NCI-H146 (cell line): ENCODE results near the gene SLIRP.
A peak's percentile ranks its signal among the peaks of the same experiment; 100 is the strongest.
"Not testable (repeated sequence)": the region's sequence is repeated elsewhere in the genome, so short reads cannot be mapped to it uniquely, and the experiment has no call there.

ENCODE experiments used
- DNase-seq: peaks from one replicate; lab custom pipeline; 2025; lab: John Stamatoyannopoulos, UW

The SLIRP gene

GRCh38 chr14:77707724-77708408, at the start of gene SLIRP, which contains the start of gene ALKBH1:
Gene SLIRP, plus strand, starts transcription at chr14:77708103. Its CDS starts 9 bp downstream, at chr14:77708112.
Gene ALKBH1, minus strand, starts transcription at chr14:77708023. Its CDS starts 19 bp downstream, at chr14:77708004.
- DNase-seq: peak; percentile 78

DNA sequence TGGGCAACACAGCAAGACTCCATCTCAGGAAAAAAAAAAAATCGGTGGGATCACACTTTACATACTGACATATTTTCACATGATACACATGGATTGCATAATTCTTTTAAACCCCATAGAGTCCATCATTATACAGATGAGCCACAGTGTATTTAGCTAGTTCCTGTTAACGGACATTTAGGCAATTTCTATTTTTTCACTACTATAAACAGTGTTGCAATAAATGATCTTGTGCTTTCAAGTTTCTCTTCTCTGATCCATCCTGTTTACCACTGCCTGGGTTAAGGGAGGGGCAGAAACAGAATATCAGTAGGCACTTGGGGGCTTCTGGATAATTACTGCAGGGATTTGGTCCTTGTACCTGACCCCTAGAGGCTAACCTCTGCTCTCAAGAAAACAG, 48.1 kb upstream of the SLIRP start:
- no peak for DNase-seq

- DNase-seq: peak; percentile 65
These were observed 47.1 kb upstream of the SLIRP start for GRCh38 chr14:77660754-77661153.

GRCh38 chr14:77661562-77661961, 46.3 kb upstream of the SLIRP start:
- not testable (repeated sequence) for DNase-seq

DNA sequence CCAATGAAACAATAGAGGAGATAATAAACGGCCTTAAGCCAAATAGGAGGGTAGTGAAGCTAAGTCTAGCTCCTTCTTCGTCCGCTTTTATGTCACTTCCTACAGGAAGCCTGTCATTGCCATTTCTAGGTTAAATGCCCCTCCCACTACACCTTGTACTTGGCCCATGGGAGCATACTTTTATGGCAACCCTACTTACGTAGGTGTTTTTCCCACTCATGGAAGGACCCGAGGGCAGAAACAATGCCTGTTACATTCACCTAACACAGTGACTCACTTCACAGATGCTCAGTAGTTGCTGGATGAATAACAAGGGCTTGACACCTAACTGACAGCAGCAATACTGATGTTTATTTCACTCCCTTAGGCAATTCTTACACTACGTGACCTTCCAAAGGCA, 44.6 kb upstream of the SLIRP start:
- DNase-seq: no peak

- DNase-seq: no peak
These were observed 40.6 kb upstream of the SLIRP start for GRCh38 chr14:77667331-77667730.

DNA sequence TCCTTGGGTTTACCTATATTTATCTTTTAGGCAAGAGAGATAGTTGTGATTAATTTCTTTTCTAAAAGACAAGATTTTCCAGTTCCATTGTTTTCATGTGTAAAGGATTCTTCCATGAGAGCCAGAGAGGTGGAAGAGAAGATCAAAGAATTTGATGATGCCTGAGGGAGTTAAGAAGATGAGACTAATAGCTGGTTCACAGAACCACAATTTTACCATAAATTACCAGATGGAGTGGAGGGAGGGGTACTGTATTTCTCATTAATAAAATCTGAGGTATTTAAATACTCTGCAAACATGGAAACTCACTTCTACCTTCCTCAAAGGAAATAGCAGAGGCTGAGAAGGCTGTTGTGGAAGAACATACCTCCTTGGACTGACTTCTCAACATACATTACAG, 34.7 kb upstream of the SLIRP start:
- no peak for DNase-seq

GRCh38 chr14:77674931-77675330, 33.0 kb upstream of the SLIRP start:
- DNase-seq: peak; percentile 26

GRCh38 chr14:77681196-77682157, 26.4 kb upstream of the SLIRP start:
- no peak for DNase-seq

- DNase-seq: no peak
These were observed 25.7 kb upstream of the SLIRP start for GRCh38 chr14:77682158-77682553.

DNA sequence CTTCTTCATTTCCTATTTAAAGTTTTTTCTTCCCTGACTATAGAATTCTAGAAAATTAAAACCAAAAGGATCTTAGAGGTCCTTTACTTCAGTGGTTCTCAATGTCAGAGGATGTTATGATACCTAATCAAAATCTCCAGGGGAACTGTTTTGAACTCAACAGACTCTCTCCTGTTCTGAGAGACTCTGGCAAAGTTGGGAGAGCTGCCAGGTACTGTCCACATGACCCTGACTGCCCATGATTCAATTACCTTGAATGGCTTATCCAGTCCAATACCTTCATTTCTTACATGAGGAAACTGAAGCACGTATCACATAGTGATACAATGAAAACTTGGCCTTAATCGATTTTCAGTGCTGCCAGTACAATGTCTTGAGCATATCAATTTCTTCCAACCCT, 16.6 kb upstream of the SLIRP start:
- no peak for DNase-seq

GRCh38 chr14:77707355-77707723, 564 bp upstream of the SLIRP start:
- DNase-seq: no peak

DNA sequence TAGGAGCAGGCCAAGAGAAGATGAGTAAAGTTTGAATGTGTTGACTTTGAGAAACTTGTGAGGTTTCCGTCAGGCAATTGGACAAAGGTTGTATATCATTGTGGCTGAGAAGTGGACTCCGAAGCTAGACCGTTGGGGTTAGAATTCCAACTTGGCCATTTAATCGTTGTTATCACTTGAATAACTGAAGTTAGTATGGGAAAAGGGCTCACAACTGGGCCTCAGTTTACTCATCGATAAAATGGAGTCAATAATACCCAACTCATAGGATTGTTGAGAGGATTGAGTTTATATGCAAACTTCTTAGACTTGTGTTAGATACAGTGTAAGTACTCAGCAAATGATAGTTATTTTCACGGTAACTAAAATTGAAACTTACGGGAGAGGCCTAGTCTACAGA, 846 bp downstream of the SLIRP start:
- no peak for DNase-seq

- no peak for DNase-seq
These were observed 1.5 kb downstream of the SLIRP start for GRCh38 chr14:77709412-77709811.

DNA sequence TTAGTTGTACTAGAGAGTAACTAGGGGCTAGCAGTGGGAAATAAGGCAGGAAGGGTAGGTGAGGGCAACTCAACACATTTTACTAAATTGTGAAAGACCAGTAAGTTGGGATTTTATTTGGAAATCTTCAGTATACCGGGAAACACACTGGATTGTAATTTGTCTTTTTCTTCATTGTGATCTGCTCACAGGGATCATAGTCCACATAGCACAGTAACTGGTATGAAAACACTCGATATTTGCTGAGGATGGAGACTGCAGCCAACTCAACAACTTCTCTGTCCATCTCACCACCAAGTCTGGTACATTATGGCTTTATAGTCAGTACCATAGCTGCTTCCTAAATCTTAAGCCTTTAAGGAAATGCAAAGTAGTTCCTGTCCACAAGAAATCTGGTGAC, 2.5 kb downstream of the SLIRP start:
- DNase-seq: no peak

- no peak for DNase-seq
These were observed 7.0 kb downstream of the SLIRP start for GRCh38 chr14:77714926-77715325.

DNA sequence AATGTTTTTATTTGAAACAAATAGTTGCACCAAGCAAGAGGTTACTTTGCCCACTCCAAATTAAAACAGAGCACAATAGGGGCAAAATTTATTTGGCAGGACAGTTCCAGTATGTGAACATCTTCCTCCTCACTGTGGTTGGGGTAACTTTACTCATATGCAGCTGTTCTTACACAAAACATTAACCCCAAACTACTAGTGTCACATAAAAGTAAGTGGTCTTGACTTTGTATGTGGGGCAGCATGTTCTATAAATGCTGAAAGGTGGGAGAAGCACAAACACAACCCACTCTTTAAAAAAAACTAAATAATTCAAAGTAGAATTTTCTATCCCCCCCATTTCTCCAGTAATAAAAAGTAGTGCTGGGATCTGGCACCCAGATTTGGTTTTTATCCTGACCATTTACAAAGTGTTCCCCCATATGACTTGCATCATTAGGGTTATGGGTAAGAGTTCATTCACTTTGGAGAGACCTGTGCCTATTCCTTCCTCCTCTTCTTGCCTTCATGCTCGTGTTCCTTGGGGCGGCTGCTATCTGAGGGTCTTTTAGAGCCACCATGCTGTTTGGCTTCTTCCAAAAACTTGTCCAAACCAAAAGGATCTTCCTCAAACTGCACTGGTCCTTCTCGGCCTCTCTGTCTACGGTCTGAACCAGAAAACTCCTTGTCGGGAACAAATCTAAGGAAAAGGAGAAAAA, 9.9 kb downstream of the SLIRP start:
- DNase-seq: no peak

DNA sequence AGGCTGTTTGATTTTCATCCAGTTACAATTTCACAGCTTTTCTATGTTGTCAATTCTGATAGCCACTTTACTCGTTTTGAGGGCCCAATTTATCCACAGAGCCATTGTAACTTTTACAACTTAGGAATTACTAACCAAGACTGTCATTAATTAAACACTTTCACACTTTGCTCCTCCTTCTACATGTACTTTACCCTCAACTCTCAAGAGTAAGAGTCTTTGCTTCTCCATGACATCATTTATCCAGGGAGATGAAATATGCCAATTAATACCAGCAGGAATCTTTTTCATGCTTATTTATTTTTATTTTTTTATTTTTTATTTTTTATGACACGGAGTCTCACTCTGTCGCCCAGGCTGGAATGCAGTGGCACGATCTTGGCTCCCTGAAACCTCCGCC, 13.5 kb downstream of the SLIRP start:
- no peak for DNase-seq

DNA sequence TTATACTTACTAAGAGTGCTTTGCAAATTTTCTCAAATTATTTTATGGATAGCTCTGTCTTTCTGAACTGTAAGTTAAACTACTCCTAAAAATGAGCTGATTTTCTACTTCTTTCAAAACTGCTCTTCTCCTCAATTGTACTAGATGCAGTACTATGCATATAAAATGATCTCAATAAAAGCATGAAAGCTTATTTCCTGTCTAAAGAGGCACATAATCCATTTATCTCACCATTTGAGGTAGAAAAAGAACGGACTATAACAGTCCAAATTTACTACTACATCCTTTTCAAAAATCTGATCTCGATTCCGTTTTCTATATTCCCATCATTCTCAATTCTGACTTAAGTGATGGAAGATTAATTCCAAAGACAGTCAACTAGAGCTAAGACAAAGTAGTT, 14.4 kb downstream of the SLIRP start:
- DNase-seq: no peak

- no peak for DNase-seq
These were observed 23.1 kb downstream of the SLIRP start for GRCh38 chr14:77730976-77731497.

GRCh38 chr14:77738559-77739250, 30.8 kb downstream of the SLIRP start:
- no peak for DNase-seq

DNA sequence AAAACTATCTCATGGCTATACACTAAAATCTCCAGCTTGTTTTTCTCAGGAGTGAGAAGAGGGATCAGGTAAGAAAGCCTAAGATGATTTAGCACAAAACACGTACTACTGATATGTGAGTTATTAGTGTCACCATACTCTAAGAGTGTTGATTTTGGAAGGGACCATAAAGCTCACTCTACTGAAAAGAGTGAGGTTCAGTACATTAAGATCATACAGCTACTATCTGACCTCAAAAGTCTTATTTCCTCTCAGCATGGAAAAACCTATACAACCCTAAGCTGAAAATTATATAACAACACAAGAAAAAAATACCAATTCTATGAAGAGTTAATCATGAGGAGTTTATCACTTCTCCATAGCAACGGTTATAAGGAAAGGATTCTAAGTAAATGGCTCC, 33.5 kb downstream of the SLIRP start:
- no peak for DNase-seq
